Stimulated activated CD4-positive, alpha-beta T cell treated with anti-CD3 and anti-CD28 coated beads, Interleukin-12 subunit alpha, Interleukin-12 subunit beta, amount 100 ng/mL, for 48 hours (primary cell): ENCODE results near the gene UNC5B.

Experiments
- DNase-seq, 3 donors: peaks; one replicate each; pipeline ENCODE4 v3.0.0-alpha.2; 2020; ENCODE audit warnings: low read depth in 2 of 3, low spot score in 1 of 3

The UNC5B gene

GRCh38 chr10:71253981-71254818 is 41.8 kb downstream of the UNC5B start:
- DNase-seq: no peak

DNA sequence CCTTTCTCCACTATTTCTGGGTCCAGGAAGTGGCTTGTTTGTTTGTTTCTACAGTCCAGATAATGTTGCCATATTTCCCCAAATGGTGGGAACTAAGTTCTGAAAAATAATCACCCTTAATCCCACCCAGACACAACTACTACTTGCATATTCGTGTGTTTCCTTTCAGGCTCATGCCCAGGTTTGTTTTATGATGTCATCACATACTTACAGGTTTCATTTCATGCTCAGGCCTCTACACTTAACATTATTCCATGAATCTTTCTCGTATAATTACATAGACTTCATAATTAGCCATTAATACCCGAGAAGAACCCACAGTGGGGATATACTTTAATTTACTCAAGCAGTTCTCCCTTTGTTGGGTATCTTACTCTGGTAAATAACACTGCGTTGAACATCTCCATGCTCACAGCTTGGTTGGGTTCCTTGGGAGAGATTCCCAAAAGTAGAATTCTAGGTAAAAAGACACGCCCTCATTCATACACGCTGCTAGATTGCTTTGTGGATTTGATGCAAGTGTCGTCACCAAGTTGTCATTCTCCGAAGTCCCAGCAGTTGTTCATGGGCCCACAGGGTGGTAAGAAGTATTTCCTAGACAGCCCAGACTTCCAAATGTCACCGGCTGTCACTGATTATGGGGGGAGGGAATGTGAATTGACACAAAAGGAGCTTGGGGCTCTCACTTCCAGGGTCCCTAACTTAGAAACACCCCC is 42.6 kb downstream of the UNC5B start:
- no peak for DNase-seq

GRCh38 chr10:71255550-71255807 is 43.1 kb downstream of the UNC5B start:
- DNase-seq: no peak

- no peak for DNase-seq
Observed at GRCh38 chr10:71255808-71256660, 43.7 kb downstream of the UNC5B start.

DNA sequence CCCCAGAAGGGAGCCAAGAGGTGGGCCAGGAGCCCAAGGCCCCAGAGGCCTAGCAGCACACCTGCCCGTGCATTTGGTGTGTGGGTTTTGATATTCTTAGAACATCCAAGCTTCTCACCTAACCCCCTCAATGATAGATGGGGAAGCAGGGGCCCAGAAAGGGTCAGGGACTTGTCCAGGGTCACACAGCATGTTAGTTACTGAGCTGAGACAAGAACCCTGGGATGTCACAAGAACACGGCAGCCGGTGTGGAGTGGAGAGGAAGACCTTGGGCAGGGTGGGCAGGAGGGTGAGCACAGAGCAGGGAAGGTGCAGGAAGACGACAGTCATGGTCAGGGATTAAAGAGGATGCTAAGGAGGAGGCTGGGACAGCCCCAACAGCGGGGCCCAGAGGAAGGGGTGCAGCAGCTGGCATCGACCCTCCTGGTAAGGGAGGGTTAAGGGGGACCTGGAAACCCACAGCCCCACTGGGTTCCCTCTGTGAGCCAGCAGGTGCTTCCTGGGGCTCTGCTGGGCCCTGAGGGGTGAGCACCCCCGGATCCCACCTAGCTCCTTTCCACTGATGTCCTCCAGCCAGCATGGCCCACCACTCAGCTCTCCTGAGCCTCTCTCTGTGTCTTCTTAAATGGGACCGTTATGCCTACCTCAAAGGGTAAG is 44.4 kb downstream of the UNC5B start:
- no peak for DNase-seq

DNA sequence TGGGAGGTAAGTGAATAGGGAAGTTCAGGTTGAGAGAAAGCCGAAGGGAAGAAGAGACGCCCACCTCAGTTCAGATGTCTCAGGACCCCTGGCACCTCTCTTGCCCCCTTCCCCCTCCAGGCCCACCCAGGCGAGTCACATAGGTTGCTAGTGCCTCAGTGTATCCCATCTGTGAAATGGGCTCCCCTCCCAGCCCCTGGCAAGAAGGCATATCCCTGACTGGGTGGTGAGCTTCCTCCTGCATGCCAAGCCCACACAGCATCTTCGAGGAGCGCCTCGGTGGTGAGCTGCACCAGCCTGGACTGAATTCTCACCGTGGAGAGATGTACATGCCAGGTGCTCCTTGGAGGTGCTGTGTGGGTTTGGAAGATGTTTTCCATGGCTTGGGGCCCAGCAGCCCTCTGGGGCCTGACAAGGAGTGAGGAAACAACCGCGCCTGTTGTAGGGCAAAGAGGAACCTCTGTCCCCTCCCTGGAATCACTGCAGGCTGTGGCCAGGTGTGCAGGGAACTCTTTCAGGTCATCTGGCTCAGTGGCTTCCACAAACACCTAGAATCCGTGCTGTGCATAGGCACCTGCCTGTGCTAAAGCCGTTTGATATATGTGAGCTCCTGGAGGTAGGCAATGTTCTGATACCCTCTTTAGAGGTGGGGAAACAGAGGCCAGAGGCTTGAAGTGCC is 45.1 kb downstream of the UNC5B start:
- DNase-seq: no peak

GRCh38 chr10:71258046-71258445 is 45.7 kb downstream of the UNC5B start:
- no peak for DNase-seq

- DNase-seq: no peak
Observed at GRCh38 chr10:71258446-71259145, 46.2 kb downstream of the UNC5B start.

GRCh38 chr10:71259282-71259681 is 46.9 kb downstream of the UNC5B start:
- DNase-seq: no peak

DNA sequence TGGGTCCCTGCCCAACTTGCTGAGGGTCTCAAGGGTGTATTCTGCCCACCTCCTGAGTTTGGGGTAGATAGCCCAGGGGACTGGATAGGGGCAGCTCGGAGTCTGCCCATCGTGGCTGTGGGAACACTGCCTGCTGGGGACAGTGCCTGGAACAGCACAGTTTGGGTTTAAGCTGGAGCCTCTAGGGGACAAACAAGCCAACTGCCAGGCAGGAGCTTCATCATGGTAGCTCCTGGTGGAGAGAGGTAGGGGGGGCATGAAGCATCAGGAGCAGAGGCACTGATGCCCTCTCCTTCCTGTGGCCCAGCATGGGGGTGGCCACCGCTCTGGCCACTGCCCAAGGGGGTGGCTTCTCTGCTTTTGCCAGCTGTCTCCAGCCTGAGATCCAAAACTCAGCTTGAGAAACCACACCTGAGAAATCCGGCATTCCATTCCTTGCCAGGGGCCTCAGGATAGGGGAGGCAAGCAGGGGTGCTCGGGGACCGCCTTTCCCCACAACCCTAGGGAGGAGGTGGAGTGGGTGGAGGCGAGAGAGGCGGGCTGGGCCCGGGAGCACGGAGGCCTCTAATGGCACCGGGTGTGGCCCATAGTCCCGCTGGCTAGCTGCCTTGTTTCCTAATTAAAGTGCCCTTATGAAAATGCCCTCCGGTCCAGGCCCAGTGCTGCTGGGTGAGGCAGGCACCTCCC is 47.6 kb downstream of the UNC5B start:
- DNase-seq: no peak

DNA sequence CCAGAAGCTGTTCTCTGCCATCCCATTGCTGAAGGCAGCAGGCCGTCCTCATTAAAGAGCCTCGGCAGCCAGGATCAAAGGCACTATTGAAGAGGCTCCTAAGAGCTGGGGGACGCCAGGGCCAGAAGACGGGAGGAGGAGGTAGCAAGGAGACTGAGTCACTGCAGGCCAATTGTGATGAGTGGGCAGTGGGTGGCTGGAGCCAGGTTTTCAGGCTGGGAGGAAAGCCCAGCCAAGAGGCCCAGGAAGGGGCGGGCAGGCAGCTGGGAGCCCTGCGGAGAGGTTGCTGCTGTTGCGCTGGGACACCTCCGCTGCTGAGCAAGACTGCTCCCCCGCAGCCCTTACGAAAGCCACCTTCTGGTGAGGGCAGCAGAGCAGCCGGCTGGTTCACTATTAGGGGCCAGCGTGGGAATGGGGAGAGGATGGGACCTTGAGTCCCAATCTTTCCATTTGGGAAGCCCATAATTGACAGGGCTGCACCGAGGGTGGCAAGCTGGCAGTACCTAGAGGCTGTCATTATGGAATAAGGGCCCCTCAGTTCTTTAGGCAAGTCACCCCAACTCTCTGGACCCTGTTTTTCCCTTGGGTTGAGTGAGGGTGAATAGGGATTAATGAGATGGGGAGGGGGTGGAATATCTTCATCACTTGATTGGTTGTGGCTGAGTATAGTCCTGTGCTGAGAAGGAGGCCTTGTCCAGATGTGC is 48.4 kb downstream of the UNC5B start:
- no peak for DNase-seq

DNA sequence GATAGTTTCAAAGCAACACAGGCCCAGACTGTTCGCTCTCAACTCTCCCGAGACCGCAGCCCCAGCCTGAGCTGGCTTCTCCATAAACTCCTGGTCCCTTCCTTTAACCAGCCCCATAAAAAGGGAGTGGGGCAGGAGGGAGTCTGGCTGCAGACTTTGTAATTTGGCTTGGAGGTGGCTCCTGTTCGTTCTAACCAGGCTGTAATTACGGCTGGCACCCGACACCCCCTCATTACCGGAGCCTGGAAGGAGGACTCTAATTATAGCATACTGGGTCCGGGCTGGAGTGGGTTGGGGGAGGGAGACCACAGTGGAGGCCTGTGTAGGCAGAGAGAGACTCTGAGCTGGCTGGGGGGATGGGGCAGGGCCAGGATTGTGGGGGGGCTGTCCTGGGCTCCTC is 49.7 kb downstream of the UNC5B start:
- DNase-seq: no peak

- no peak for DNase-seq
Observed at GRCh38 chr10:71262817-71263216, 50.4 kb downstream of the UNC5B start.

GRCh38 chr10:71263376-71263775 is 51.0 kb downstream of the UNC5B start:
- DNase-seq: no peak

DNA sequence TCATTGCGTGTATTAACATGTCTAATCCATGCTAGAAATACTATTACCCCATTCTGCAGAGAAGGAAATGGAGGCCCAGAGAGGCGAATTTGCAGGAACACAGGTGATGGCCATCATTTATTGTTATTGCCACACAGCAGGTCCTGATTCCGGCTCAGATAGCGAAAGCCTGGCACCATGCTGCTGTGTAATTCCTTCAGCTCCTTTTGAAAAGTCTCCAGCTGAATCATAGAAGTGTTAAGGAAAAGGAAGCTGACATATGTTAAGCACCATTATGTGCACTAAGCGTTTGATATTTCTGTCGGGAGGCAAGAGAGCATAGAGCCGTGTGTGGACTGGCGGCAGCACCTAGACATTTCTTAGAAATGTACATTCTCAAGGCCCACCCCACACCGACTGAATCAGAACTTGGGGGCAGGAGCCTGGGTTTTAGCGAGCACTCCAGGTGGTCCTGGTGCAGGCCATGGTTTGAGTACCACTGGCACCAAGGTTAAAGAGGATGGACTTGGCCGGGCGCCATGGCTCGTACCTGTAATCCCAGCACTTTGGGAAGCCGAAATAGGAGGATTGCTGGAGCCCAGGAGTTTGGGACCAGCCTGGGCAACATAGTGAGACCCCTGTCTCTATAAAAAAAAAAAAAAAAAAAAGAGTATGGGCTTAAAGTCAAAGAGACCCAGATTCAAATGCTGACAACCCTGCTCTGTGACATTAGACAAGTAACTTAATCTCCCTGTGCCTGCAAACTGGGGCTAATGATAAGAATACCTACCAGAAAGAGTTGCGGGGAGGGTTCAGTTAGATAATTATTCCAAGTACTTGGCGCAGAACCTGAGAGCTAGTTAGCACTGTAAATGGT is 52.2 kb downstream of the UNC5B start:
- no peak for DNase-seq

DNA sequence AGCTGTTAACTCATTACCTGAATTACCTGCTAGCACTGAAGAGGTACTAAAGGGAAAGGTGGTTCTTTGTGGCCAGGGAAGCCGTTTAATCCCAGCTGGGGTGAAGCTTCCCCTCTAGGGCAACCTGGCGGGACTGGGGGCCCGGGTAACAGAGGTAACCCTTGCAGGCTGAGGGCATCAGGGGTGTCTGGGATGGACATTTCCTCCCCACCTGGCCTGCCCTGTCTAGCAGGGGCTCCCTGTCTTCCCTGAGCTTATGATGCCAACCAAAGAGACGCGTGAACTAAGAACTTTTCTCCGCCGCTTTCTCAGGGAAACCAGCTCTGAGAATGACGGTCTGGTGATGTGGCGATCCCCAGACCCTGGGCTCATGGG is 52.8 kb downstream of the UNC5B start:
- no peak for DNase-seq

DNA sequence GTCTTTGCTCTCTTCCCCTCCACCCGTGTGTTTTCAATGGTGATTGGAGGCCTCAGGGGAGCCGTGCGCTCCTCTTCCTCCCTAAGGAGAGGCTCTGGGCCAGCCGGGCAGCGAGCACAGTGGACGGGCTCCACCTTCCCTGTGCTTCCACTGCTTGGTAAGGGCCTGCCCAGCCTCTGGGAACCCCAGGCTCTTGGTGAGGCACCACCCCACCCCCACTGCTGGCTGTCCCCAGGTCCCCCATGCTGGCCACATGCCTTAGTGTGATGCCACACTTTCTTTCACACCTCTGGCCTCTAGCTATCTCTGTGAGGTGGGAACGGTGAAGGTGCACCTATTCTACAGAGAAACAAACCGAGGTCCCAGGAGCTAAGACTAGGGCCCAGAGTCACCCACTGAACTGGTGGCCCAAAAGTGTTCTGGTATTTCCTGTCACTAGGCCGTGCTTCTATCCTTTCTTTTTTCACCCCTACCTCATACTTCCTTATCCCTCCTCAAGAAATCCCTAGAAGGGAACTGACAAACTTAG is 53.3 kb downstream of the UNC5B start:
- no peak for DNase-seq
